B cell (primary cell): ENCODE data around the gene PRKCA. TPM values are rescaled to one million over a fixed set of nuclear protein-coding genes. Genes with fewer than 3 reads are reported as not detected.

Experiments
- ATAC-seq: fragments of 200-7000 bp; cut with Tn5 transposase; one replicate; pipeline ENCODE4 v1.10.0; 2021; ENCODE audit warnings: low read depth, mild to moderate bottlenecking, moderate number of reproducible peaks, moderate library complexity
- CTCF ChIA-PET: fragments of 350-600 bp; sonication (Branson Sonifier 250); formaldehyde crosslinking; loops from one replicate; lab custom pipeline; 2021; ENCODE audit warnings: antibody characterized with exemption, inconsistent platforms; lab: Charles Lee
- POLR2A ChIA-PET: fragments of 350-600 bp; sonication (Branson Sonifier 250); formaldehyde crosslinking; loops from one replicate; lab custom pipeline; 2021; ENCODE audit warnings: antibody characterized with exemption; lab: Charles Lee
- DNase-seq: peaks from one replicate; pipeline ENCODE4 v3.0.0; 2013
- H2AFZ ChIP-seq: 2 replicates; pipeline ENCODE4 v1.6.1; 2012; ENCODE audit warnings: mild to moderate bottlenecking, low read depth, low read length; ENCODE audit not compliant: insufficient read depth, poor library complexity, severe bottlenecking
- H3K27ac ChIP-seq, 2 donors: 1 replicate in 1 of 2; 2 replicates in 1 of 2; pipeline ENCODE4 v1.5.1; 2012 to 2013; ENCODE audit warnings: low read length in 2 of 2, mild to moderate bottlenecking in 2 of 2, moderate library complexity in 1 of 2
- H3K27me3 ChIP-seq, 4 experiments: fragments of 200-600 bp in 1 of 4; sonication (generic) in 1 of 4; replicated peaks in 1 of 4; 1 replicate in 2 of 4; 2 replicates in 2 of 4; pipeline versions ENCODE4 v1.6.1 to v1.7.0; 2013 to 2016; ENCODE audit warnings: low read length in 3 of 4, mild to moderate bottlenecking in 2 of 4, mixed read lengths in 1 of 4, moderate library complexity in 1 of 4; ENCODE audit not compliant: insufficient read depth in 4 of 4, control insufficient read depth in 3 of 4; ENCODE audit errors: control extremely low read depth in 1 of 4
- H3K36me3 ChIP-seq, 2 experiments: replicated peaks in 1 of 2; 1 replicate in 1 of 2; 2 replicates in 1 of 2; pipeline versions ENCODE4 v1.6.1 to v1.7.1; 2013; ENCODE audit warnings: low read length in 1 of 2; ENCODE audit not compliant: insufficient read depth in 2 of 2, control insufficient read depth in 1 of 2; ENCODE audit errors: control extremely low read depth in 1 of 2, extremely low read depth in 1 of 2
- H3K4me1 ChIP-seq, 2 donors: fragments of 200-600 bp in 1 of 2; sonication (generic) in 1 of 2; 1 replicate in 1 of 2; 2 replicates in 1 of 2; pipeline versions ENCODE4 v1.5.1 to v1.6.1; 2013 to 2017; ENCODE audit warnings: low read length in 2 of 2; ENCODE audit not compliant: control insufficient read depth in 2 of 2, insufficient read depth in 2 of 2
- H3K4me2 ChIP-seq: replicated peaks from 2 replicates; pipeline ENCODE3; 2012; ENCODE audit warnings: mild to moderate bottlenecking, low read depth, low read length; ENCODE audit not compliant: poor library complexity, severe bottlenecking
- H3K4me3 ChIP-seq, 5 experiments: fragments of 200-600 bp in 1 of 5; sonication (generic) in 1 of 5; 1 replicate in 3 of 5; 2 replicates in 2 of 5; pipeline versions ENCODE4 v1.5.1 to v1.7.0; 2011 to 2016; ENCODE audit warnings: low read length in 4 of 5, mild to moderate bottlenecking in 4 of 5, low read depth in 2 of 5, control low read depth in 1 of 5, moderate library complexity in 1 of 5; ENCODE audit not compliant: insufficient read depth in 1 of 5; ENCODE audit errors: control extremely low read depth in 1 of 5, extremely low read depth in 1 of 5
- H3K79me2 ChIP-seq: fragments of 200-600 bp; sonication (generic); one replicate; pipeline ENCODE4 v1.6.0; 2016; ENCODE audit warnings: low read length; ENCODE audit not compliant: control insufficient read depth, insufficient read depth
- H3K9ac ChIP-seq: fragments of 200-600 bp; sonication (generic); 2 replicates; pipeline ENCODE4 v1.6.1; 2017; ENCODE audit warnings: mild to moderate bottlenecking, low read length, moderate library complexity
- H3K9me3 ChIP-seq, 3 donors: one replicate each; pipeline versions ENCODE4 v1.6.1 to v1.7.1; 2013; ENCODE audit warnings: low read length in 2 of 3; ENCODE audit not compliant: control insufficient read depth in 2 of 3, insufficient read depth in 1 of 3; ENCODE audit errors: control extremely low read depth in 1 of 3
- H4K20me1 ChIP-seq: 2 replicates; pipeline ENCODE4 v1.6.0; 2012; ENCODE audit warnings: mild to moderate bottlenecking, low read length; ENCODE audit not compliant: insufficient read depth, control insufficient read depth, poor library complexity, severe bottlenecking
- H3K27ac Mint-ChIP-seq: one replicate; pipeline ENCODE4 v1.8.0; 2021; ENCODE audit warnings: mixed read lengths
- H3K27me3 Mint-ChIP-seq: one replicate; pipeline ENCODE4 v1.8.0; 2021; ENCODE audit warnings: mixed read lengths
- H3K4me1 Mint-ChIP-seq: one replicate; pipeline ENCODE4 v1.8.0; 2021; ENCODE audit warnings: mixed read lengths
- H3K4me3 Mint-ChIP-seq: one replicate; pipeline ENCODE4 v1.8.0; 2021; ENCODE audit warnings: mixed read lengths
- H3K9me3 Mint-ChIP-seq: one replicate; pipeline ENCODE4 v1.8.0; 2022; ENCODE audit warnings: mixed read lengths; ENCODE audit not compliant: insufficient read depth
- EZH2 ChIP-seq: IDR thresholded peaks from 2 replicates; pipeline ENCODE4 v1.6.1; 2012; ENCODE audit warnings: borderline replicate concordance, low read depth, mild to moderate bottlenecking, moderate library complexity, low read length; ENCODE audit not compliant: insufficient read depth, poor library complexity, severe bottlenecking
- WGBS: methylation state at CpG from one replicate; pipeline ENCODE4 v1.1.5; 2013; ENCODE audit warnings: missing lambda C conversion rate; ENCODE audit not compliant: insufficient coverage; 5-methylcytosine and 5-hydroxymethylcytosine counted together
- intact Hi-C: fragments of 100-400 bp; cut with micrococcal nuclease; formaldehyde crosslinking; loops from one replicate; pipeline ENCODE4 v1.10.0; 2022
- polyA plus RNA-seq: library from polyadenylated mRNA; depleted of rRNA; stranded (reverse); fragments of >200 nt; gene quantifications from 2 replicates; pipeline ENCODE4 v1.2.3, GENCODE V29; 2012
- small RNA-seq: library from RNA; depleted of rRNA; stranded (forward); fragments of <200 nt; gene quantifications from one replicate; pipeline ENCODE3, GENCODE V24; 2012; ENCODE audit warnings: low replicate concordance, low read depth; ENCODE audit not compliant: insufficient read length
- total RNA-seq, 2 donors: library from RNA; stranded (reverse); fragments of 120-200 nt in 1 of 2; gene quantifications; 1 replicate in 1 of 2; 2 replicates in 1 of 2; pipeline versions ENCODE4 v1.2.3 to v1.2.4, GENCODE V29; 2013 to 2022
- TF ChIP-seq, protein P1 (sequence below): fragments of 200-600 bp; IDR thresholded peaks from one replicate; pipeline ENCODE4 v1.8.0; 2022; ENCODE audit warnings: antibody characterized with exemption, mild to moderate bottlenecking

PRKCA gene
- total and polyA plus RNA-seq, 2 donors (not counting 1 experiment from before 2014, with no cell fraction given), result 0.33 to 7.7 TPM

DNA sequence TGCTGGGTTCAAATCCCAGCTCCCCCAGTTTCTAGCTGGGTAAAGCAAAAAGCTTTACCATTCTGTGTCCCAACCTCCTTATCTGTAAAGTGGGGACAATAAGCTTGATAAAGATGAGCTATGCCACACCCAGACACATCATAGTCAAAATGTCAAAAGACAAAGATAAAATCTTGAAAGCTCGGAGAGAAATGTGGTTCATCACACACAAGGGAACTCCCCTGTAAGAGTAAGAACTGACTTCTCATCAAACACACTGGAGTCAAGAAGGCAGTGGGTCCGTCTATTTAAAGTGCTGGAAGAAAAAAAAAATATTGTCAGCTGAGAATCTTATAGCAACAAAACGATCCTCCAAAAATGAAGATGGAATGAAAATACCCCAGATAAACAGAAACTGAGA, 557.8 kb downstream of the PRKCA start:
- H3K4me3 ChIP-seq, result no peak overlapping the region
- TF ChIP-seq, protein P1, sequence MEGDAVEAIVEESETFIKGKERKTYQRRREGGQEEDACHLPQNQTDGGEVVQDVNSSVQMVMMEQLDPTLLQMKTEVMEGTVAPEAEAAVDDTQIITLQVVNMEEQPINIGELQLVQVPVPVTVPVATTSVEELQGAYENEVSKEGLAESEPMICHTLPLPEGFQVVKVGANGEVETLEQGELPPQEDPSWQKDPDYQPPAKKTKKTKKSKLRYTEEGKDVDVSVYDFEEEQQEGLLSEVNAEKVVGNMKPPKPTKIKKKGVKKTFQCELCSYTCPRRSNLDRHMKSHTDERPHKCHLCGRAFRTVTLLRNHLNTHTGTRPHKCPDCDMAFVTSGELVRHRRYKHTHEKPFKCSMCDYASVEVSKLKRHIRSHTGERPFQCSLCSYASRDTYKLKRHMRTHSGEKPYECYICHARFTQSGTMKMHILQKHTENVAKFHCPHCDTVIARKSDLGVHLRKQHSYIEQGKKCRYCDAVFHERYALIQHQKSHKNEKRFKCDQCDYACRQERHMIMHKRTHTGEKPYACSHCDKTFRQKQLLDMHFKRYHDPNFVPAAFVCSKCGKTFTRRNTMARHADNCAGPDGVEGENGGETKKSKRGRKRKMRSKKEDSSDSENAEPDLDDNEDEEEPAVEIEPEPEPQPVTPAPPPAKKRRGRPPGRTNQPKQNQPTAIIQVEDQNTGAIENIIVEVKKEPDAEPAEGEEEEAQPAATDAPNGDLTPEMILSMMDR, result no peak
- TF ChIP-seq EZH2, result no peak
- Mint-ChIP-seq H3K4me3 (no peak overlapping the region), H3K27ac (no peak overlapping the region), H3K4me1 (no peaks in the 10 kb centered on the region), H3K27me3 (no peaks in the 10 kb centered on the region), H3K9me3 (peaks cover 7% of the 10 kb centered on the region)
- no peaks in the 10 kb centered on the region for H3K79me2 ChIP-seq
- H3K9ac ChIP-seq, result no peak overlapping the region
- H3K27me3 ChIP-seq, result no peaks in the 10 kb centered on the region
- H3K4me2 ChIP-seq, result no peak overlapping the region
- H3K4me1 ChIP-seq, result no peaks in the 10 kb centered on the region
- ChIA-PET POLR2A (no interaction called here), CTCF (no interaction called here)
- DNase-seq (no peak), ATAC-seq (no peak)
- no peaks in the 10 kb centered on the region for H3K36me3 ChIP-seq
- no peak overlapping the region for H2AFZ ChIP-seq
- H3K9me3 ChIP-seq, result peaks cover 0 to 2% (median 0%) of the 10 kb centered on the region in 3 donors
- no peaks in the 10 kb centered on the region for H4K20me1 ChIP-seq
- intact Hi-C loops, result no loop called here
- no CpG with 5 or more reads among the region's 3 CpGs for WGBS
- no peak overlapping the region for H3K27ac ChIP-seq

Small RNA genes within 50 kb of the gene (small RNA-seq; reads per million reads assigned to genes)
- gene MIR634, result not detected
- gene RN7SL735P, result not detected
- gene RNA5SP444, result not detected
- gene RNA5SP445, result not detected
- gene RNU6-928P, result not detected

Other genes starting within 250 kb of the PRKCA start
- 4.6 and 8.5 TPM in 2 replicates for gene CEP112, start 110.5 kb upstream of the PRKCA start, total RNA-seq
- gene CEP112, start 110.5 kb upstream of the PRKCA start, polyA plus RNA-seq, result 0.57 and 1.0 TPM in 2 replicates
- gene APOH, start 73.2 kb upstream of the PRKCA start, total RNA-seq, result not detected in 2 replicates
- gene APOH, start 73.2 kb upstream of the PRKCA start, polyA plus RNA-seq, result not detected in 2 replicates